Measurements from ENCODE around the gene LRRC8C.
"Not testable (repeated sequence)": the region's sequence is repeated elsewhere in the genome, so short reads cannot be mapped to it uniquely, and the experiment has no call there.

LRRC8C gene

DNA sequence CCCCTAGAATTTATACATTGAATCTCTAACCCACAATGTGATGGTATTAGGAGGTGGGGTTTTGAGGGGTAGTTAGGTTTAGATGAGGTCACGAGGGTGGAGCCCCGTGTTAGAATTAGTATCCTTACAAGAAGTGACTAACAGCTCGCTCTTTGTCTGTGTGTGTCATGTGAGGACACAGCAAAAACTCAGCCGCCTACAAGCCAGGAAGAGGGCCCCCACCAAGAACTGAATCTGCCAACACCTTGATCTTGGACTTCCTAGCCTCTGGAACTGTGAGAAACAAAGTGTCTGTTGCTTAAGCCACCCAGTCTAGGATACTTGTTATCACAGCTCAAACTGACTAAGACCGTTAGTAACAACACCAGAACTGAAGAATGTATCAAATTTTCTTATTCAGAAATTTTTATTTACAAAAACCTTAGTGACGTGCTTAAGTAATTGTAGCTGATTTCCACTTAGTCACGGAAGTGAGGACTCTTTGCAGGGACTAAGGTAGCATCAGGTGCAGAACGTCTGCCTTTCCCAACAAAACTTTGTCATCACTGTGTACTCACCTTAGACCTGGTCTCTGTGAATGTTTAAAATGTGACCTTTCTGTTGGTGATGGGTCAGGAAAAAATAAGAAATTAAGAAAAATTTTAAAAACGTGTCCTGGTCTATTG lies 24.5 kb upstream of the LRRC8C start:
- DNase-seq, result peak; percentile 91

DNA sequence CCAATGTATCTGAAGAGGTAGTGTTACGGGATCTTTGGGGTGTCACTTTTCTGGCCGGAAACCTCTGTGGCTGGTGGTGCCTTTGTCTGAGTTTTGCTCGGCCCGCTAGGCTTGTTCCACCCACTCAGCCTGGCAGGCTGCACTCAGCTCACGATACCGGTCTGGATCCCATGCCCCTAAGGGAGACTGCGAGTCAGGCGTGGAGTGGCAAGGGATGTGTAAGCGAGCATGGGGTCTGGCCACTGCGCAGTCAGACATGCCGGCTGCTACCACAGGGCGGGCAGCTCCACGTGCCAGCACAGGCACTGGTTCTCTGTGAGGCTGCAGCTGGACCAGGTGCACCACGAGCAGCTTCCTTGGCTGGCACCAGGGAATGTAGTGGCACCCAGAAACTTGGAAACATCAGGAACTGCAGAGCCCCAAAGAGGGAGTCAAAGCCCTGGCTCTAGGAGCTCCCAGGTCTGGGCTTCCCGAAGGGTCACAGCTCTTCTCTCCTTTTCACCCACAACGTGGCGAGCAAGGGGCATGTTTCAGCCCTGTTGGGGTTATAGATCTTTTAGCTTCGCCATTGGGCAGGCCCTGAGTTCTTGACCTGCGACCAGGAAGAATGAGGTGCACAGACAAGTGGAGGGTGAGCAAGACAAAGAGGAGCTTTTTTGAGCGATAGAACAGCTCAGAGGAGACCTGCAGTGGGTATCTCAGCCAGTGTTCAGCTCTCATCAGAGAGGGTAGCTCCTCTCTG lies 23.8 kb upstream of the LRRC8C start:
- peak; percentile 81 for DNase-seq

DNA sequence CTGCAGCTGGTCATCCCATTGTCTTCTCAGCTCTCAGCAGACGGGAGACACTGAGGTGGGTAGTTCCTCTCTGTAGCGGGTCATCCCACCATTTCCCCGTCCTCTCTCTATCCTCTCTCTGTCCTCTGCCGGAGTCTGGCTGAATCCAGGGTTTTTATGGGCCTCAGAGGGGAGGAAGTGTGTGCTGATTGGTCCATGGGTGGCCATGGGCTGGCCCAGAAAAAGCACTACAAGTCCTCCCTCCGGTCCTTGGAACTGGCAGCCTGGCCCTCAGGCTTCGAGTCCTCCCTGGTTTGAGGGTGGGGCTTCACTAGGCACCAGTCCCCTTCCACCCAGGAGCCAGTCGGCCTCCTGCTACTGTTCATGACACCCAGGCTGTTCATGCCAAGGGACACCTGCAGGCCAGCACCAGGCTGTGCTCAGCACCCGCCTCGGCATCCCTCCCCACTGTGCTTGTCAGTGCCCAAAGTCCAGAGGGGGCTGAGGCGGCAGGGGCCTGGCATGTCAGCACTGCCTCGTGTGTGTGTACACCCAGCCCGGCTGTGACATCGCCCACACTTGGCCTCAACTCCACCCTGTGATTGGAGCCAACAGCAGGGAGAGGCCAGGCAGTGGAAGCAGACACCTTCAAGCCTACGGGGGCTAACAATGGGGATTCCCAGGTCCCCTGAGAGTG lies 23.0 kb upstream of the LRRC8C start:
- DNase-seq, result peak; percentile 78

DNA sequence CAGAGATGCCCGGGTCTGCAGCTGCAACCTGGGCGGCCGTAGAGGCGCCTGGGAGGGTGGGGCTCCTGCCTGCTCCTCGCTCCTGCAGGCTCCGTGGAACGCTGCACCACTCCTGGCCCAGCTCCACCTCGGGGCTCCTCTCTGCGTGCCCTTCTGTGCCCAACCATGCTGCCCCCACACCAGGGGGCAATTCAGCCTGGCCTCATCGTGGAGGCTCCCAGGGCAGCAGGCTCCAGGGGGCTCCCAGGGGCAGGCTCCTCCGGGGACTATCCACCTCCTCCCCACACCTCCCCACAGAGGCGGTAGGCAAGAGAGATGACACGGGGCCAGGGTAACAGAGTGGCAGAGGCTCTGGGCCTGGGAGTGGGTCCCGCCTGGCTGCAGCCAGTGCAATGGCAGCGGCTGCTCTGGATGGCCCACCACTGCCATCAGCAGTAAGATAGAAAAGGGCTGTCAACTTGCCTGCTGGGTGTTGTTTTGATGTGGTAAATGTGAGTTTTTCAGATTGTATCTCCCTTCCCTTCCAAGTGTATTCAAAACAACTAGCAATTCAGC lies 22.4 kb upstream of the LRRC8C start:
- peak; percentile 81 for DNase-seq

DNA sequence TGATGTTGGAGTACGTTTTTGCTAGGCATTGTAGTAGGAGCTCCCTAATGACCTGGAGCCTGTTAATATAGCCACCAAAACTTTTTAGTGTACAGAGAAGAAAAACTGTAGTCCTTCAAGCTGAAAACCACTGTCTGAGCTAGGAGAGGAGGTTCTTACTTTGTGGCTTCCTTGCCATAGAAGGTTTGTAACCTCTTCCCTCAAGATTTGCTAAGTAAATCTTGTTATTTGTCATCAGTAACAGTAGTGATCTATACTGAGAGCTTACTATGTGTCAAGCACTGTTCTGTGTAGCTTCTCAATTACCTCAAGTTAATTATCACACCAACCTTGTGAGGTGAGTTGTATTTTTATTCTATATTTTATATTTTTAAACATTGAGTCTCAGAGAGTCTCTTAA lies 21.2 kb upstream of the LRRC8C start:
- DNase-seq, result peak; percentile 58

DNA sequence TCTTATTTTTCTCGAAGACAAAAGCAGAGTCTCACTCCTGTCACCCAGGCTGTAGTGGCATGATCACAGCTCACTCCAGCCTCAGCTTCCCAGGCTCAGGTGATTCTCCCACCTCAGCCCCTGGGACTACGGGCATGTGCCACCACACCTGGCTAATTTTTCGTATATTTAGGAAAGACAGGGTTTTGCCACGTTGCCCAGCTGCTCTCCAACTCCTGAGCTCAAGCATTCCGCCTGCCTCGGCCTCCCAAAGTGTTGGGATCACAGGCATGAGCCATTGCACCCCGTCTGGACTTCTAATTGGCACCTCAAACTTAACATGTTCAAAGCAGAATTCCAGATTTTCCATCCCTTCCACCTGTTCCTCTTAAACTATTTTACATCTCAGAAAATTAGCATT lies 19.0 kb upstream of the LRRC8C start:
- DNase-seq, result no peak

DNA sequence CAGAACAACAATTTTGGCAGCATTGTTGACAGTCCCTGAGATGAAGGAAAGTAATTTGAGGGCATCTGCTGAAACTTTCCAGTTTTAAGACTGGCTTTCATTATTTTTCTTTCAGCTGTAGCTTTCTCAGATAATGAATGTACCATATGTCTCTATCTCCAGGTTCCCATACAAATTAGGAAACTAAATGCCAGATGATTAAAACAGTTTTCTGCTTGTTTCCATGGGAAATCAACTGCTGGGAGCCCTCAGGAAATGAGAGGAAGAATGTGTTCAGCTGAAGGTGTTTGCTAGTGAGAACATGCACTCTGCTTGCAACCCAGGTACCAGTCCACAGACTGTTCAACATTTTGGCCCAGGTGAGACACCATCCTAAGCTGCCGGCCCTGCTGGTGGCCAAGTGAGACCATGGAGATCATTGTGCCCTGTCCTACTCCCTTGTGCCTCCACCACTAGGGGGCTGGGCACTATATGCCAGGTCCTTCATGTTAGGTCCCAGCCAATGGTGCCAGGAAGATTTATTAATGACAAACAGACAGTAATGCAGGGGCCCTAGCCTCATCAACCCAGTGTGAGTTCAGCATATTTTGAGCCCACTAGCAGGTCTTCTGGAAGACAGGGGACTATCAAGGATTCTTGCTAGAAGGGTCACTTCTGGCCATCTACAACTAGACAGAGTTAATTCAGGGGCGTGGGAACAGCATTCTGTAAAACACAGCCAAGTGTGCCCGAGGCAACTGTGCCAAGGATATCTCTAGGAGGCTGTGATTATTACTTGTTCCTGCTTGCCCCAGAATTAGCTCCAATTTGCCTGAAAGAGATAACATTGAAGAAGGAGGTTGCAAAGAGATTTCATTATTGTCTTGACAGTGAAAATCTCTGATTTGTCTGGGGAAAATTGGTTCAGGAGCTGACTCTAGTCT lies 17.0 kb upstream of the LRRC8C start:
- no peak for DNase-seq

DNA sequence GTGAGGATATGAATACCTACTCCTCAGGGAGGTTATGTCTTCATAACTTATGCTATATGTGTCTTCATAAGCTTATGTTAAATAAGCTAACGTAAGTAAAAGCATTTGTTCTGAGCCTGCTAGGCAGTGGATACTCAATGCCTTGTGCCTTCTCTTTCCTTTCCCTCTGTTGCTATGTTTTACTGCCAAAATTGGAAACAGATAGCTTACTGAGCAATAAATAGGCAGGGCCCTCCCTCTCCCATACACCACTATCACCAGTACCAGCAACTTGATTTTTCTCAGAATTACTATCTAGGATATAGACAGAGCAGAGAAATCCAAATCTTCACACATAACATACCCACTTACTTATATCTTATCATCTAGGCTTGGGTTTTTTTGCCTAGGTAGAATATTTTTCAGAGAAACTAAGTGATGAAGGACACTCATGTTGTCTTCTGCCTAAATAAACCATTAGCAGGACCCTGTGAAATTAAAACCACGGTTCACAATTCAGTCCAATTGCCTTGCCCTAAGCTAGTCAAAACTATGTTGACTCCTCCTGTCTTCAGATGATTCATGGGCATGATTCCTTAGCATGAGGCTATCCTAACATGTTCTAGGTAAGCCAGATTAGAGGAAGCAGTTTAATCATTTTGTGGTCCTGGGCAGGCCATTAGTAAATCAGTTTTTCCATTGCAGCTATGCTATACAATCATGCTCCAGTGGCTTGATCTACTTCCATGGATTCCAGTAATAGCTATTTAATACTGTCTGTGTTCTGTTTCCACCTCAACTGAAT lies 15.9 kb upstream of the LRRC8C start:
- no peak for DNase-seq

DNA sequence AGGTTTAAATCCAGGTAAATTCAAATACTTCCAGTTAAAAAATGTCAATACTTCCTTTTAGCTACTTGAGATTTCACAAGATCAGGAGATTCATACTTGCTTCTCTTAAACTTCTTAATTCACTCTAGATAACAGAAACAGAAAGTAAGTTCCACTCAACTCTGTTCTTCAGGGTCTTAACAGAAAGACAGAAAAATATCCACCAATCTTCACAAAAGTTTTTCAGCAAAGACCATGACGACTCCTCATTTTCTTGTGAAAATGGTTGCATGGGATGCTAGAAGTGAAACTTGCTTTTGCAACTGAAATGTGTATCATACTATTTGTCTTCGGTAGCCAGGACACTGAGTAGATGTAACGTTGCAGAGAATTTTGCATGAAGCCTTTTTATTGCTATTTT lies 12.3 kb upstream of the LRRC8C start:
- DNase-seq, result no peak

DNA sequence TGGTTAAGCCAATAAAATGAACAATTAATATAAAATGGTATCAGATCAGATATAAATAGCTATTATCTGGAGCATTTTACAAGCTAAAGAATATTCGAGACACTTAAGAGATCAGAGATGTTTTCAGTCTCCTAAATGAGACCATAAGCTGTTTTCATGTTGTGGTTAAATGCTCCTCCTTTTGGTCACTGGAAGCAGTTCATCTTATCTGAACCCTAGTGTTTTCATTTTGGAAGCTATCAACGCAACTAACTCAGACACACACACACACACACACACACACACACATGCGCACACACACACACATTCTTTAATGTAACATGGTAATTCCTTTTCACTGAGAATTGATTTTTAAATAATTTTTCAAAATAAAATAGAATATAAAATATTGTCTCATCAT lies 10.0 kb upstream of the LRRC8C start:
- peak; percentile 69 for DNase-seq

DNA sequence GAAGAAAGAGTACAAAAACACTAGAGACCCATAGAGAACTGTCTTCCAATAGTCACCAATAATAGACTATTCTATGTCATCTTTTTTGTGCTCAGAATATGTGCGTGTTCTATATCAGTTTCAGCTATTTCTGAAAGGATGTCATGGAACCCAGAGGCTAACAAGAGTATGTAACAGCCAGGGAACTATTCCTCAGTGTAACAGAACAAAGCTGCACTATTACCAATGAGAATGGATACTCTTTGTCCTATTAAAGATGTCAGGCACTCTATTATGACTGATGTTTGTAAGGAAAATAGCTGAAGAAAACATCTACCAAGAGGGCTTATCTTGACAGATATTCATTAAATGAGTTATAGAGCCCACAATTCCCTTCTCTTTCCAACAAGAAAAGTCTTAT lies 8.6 kb upstream of the LRRC8C start:
- DNase-seq, result no peak

DNA sequence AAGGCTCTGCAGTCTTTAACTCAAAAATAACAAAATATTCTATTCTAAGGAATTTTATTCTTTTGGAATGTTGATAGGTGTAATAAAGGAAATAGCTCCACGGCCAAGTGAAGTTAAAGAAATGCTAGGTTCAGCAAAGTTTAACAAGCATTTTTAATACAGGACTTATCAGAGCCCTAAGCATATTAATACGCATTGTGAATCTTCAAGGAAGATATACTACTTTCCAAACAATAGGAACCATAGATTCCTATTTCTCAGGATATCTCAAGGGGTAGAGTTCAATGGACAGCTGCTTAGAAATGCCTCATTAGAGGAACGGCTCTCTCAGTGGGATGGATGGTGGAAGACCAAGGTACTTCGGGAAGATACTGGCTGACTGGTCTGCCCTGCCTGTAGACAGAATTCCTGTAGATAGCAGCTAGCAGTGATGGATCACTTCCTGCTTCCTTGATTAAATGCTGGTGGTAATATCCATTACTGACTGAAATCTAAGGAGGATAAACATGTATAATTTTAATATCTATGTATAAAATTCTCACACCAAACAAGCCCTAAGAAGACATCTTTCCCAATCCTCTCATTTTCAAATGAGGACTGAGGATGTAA lies 8.1 kb upstream of the LRRC8C start:
- DNase-seq, result no peak

DNA sequence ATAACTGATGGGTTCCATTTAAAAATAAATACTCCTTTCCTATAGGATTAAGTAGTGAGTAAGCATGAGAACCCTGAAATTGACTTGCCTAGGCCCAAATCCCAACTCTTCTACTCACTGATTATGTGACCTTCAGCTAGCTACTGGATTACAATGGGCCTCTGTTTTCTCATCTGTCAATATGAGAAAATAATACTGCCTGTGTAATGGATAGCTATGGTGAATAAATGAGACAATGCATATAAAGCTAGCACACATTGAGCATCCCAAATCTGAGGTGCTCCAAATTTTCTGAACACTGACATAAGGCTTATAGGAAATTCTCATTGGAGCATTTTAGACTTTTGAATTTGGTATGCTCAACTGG lies 5.3 kb upstream of the LRRC8C start:
- no peak for DNase-seq

DNA sequence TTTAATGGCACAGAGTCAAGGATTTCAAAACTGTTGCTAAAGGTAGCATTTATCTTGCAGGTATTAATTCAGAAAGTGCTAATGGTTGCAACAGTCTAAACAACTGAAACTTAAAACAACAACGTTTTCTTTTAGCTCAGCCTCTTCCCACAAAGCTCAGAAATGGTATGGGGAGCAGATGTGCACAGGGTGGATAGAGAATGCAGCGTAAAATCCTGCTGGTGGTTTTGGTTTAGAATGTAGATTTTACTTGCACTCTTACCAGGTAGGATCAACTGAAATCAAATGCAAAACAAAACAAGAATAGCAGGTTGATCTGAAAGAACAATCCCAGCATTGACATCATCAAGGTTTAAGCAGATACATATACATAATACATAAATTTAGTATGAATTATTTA lies 3.8 kb upstream of the LRRC8C start:
- no peak for DNase-seq

DNA sequence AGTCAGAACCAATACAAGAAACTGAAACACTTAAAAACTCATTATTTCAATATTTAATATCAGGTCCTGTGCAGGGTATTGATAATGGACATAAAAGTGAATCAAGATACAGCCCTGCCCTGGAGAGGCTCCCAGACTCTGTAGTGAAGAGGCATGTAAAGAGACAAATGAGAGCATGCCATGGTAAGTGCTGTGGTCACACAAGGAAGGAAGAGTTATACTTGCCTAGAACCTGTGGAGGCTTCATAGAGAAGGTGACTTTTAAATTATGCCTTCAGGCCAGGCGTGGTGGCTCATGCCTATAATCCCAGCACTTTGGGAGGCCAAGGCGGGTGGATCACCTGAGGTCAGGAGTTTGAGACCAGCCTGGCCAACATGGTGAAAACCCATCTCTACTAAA lies 3.3 kb upstream of the LRRC8C start:
- DNase-seq, result not testable (repeated sequence)

DNA sequence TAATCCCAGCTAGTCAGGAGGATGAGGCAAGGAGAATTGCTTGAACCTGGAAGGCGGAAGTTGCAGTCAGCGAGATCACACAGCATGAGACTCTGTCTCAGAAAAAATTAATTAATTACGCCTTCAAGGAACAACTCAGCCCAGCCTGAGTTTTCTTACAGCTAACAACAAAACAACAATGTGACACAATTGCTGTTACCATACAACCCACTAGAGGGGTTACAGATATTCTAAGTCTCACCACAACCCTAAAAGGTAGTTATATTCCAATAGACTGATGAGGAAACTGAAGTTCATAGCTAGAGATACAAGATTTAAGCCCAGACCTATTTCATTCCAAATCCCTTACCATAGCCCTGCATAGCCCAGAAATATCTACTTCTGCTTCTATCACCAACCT lies 2.9 kb upstream of the LRRC8C start:
- peak; percentile 48 for DNase-seq

DNA sequence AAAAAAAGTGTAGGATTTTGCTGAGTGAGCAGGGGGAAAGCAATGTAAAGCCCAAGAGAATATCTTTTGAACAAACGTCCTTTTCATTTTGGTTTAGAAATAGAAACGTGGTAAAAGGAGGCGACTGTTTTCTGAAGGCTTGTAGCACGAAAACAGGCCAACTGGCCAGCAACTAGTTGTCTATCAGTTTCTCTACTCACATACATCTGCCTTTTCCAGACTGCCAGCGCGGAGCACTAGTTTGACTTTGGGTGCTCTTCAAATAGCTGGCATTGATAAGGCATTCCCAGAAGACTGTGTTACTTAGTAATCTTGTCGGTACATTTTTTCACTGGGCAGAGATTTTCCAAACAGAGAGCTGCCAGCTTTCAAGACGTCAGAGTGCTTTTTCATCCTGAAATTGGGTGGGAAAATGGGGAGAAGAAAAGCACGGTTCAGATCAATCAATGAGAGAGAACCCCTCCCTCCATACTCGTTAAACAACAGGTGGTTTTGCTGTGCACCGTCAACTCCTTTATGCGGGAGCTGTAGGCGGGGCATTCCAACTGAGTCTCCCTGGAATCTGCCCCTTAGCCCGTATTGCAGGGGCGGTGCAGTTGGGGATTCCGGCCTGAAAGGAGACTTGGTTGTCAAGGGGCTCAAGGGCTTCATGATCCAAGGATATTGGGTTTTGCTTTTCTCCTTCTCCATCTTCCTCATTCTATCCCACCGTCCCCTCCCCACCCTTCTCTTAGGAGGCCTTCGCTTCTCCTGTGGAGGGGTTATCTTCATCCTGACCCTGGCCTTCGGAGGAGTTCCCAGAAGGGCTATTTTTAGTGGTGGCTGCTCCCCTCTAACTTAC lies 884 bp upstream of the LRRC8C start:
- no peak for DNase-seq

DNA sequence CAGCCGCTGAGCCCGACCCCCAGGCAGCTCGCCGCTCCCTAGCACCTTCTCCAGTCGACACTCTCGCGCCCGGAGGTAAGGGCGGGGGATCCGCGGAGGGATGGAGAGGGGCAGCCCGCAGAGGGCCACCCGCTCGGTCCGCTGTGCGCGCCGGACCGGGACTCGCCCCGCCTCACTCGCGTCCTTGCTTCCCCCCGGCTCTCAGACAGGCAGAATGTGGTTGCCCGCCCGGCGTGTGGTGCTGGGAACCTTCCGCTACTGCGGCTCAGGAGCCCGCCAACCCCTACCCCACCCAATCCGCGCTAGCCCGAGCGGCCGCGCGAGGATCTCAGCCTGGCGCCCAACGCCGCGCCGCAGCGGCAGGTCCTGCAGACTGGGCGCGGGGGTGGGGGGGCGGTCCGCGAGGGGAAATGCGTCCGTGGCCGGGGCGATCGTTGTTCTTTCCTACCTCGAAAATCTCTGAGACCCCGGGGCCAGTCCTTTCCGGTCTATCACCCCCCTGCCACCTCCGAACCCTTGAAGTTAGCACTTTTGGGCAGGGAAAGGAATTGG lies 404 bp downstream of the LRRC8C start:
- DNase-seq, result peak; percentile 73

DNA sequence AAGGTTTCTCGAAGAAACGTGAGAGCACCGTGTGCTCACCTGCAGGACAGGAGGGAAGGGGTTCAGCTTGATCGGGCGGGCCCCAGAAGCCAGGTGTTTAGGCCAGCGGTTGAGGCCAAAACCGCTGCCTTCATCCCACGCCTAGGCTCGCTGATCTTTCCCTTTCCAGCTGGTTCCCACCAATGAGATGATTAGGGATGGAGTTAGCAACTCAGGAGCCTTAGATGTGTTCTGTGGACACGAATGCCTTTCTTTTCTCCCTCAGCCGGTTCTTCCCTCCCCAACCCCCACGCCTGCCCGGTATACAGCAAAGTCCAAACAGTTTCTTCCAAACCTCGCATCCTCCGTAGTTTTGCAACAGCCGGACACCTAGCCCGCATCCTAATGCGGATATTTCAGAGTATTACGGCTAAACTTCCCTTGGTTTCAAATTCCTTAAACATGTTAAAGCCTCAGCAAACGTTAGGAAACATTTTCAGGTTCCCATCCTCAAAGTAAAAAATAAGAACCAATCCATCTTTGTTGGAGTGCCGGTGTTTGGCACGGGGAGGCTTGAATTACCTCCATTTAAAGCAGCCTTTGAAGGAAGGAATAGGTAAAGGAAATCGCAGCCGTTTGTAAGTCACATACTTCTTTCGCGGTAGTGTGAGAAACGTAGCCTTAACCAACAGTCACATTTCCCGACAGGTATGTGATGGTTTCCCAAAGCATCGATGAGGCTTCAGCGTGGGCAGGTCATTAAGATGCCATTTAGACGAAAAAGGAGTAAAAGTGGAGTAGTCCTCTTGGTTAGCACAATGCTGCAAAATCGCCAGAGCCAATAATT lies 1.1 kb downstream of the LRRC8C start:
- DNase-seq, result peak; percentile 55

Data from CD4-positive, alpha-beta T cell treated with Interleukin-21 for 1 hour (primary cell).